NOMO-1 treated with dmso at 0.1 percent for 144 hours (cell line): ENCODE measurements around the gene DLGAP1.

ENCODE experiments used
- DNase-seq: peaks from one replicate; lab custom pipeline; 2025; ENCODE audit not compliant: unreplicated experiment; lab: John Stamatoyannopoulos, UW

DLGAP1 gene

GRCh38 chr18:3952031-3952430, 503.1 kb downstream of the DLGAP1 start:
- DNase-seq = no peak

DNA sequence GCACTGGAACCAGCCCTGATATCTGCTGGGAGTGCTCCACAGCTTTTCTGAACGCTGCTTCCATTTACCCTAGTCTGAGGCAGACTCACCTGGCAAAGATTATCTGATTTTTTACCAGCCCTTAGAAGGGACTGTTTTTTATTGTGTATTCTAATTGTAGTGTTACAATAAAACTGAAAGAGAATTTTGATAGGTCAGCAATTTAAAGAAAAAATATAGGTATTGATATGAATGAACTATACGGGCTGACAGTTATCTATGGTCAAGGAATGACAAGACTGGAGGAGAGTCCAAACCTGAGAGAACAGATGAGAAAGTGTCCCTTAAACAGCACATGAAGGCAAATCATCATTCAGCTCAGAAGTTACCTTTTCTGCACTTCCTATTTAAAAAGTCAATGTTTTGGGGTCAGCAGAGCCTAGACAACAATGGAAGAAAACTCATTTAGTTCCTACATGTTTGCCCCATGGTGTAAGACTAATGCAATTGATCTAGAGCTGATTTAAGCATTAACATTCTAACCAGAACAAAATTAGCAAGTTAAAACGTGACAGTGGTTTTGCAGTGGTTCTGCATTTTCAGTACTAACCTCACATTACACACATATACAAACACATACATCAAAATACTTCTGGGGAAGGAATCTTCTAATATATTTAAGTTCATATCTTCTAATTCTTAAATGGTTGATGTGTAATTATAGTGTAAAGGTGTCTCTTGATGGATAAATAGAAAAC, 504.3 kb downstream of the DLGAP1 start:
- no peak for DNase-seq

DNA sequence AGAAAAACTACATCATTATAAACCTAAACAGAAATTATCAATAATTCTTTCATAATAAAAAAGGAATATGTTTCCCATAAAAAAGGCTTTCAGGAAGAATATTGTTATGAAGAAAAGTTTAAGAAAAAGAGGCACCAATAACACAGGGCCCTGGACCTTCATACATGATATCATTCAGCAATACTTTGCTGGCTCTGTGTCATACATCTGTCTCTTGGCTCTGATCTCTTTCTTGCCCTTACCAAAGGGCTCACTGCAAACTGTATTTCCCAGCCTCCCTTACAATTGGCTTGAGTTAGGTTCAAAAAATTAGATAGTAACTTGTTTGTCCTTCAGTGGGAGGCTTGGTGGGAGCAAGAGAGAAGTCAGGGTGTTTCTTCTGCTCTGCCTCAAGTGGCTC, 506.1 kb downstream of the DLGAP1 start:
- no peak for DNase-seq

GRCh38 chr18:3947383-3947782, 507.7 kb downstream of the DLGAP1 start:
- no peak for DNase-seq

DNA sequence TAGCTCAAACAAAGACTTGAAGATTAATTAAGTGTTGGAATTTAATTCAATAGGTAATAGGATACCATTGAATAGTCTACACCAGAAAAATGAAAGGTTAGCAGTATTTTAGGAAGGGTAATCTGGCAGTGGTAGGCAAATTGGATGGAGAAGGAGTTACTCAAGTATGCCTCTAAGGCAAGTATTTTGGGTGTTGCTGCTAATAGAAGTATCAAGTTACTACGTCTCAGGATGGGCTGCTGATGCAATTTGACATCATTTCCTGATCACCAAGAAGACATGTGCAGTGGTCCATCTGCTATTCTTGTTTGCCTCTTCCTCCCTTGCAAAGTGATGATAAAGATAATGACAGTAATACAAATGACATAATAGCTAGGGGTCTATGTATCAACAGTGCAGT, 519.8 kb downstream of the DLGAP1 start:
- no peak for DNase-seq

DNA sequence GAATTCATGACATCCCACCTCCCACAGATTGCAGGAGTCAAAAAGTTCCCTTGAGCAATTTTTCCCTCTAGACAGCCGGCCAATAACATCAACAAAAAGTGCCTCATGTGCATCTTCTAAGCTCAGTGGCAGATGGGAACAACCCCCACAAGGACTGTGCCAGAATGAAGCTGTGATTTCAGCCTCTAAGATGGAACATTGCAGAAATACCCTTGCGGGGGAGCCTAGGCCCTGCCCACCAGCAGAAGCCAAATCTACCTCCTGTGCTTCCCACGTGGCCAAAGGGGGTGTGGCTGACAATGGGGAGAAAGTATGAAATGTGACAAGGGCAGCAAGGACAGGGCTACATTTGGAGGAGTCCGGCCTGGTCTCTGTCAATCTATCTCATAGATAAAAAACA, 522.8 kb downstream of the DLGAP1 start:
- no peak for DNase-seq

- no peak for DNase-seq
Measured at GRCh38 chr18:3931542-3932112, 523.5 kb downstream of the DLGAP1 start.

DNA sequence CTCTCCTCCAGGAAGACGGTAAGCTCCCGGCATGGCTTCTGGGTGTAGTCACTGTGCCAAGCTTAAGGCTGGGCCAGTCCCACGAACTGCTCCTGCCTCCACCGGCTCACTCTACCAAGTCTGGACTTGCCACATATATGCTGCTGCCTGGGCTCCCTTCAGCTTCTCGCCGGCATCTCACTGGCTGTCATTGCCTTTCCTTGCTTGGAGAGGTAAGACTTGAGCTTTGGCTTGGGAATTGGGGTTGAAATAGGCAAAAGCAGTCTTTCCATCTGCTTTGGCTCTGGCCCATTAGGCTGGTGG, 524.1 kb downstream of the DLGAP1 start:
- no peak for DNase-seq

DNA sequence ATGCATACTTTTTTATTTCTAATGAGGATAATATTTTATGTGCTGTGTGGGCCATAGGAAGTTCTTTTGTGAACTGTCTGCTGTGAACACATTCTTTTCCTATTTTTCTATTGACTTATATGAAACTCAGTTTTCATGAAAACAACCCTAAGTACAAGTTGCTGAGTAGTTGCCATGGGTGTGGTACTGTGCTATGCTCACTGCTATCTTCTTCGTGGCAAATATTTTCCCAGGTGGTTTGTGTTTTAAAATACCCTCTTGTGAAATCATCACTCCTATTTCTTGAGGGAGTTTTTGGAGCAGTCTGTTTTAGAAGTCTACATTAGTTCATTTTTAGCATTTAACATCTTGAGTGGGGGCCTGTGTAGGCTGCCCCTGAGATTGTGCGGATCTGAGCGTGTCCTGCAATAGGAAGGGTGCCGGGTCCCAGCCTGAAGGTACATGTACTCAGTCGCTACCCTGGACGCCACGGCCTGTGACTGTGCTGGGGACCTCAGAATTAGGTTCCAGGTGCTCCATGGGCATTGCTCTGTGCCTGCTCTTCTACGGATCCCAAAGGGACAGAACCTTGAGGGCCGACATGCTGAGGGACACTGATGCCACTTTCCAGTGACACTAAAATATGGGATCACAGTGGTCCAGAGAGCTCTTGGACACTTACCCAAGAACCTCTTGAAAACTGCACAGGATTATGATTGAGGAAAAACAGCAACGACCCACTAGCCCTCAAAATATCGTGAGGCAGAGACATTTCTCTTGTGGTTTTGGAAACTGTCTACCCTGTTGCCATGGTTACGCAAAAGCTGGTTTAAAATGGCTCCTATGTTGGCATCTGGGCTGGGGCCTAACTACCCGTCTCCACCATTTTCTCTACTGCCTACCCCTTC, 524.7 kb downstream of the DLGAP1 start:
- no peak for DNase-seq

DNA sequence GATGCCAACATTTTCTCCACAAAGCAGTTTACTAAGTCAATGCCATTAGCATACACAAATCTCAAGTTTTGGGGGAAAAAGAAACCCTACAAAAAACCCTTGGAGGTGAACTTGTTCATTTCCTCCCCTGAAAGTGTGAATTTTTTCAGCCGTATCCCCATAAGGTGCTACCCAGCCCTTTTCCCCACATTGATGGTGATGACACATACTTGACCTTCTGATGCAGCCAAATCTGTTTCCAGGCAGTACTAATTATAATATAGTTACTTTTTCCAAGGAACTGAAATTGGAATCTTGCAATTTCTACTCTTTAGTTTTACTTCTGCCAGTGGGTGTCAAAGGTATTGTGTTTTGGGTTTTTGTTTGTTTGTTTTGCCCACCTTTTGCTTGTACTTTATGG, 530.7 kb downstream of the DLGAP1 start:
- no peak for DNase-seq

DNA sequence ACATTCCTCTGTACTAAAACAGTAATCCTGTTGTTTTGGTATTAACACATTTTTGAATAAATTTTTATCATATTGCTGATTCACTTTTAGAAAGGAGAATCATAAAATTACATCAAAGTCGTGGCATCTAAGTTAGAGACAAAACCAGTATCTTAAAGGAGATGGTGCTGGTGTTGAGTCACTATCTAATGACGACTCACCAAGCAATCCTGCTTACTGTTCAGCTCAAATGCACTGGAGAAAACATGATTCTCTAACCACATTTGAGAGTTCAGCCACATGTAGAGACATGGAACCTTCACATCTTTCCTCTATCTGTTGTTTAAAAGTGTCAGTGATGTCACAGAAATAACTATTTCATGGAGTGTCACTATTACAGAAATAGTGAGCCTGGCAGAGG, 531.4 kb downstream of the DLGAP1 start:
- no peak for DNase-seq

DNA sequence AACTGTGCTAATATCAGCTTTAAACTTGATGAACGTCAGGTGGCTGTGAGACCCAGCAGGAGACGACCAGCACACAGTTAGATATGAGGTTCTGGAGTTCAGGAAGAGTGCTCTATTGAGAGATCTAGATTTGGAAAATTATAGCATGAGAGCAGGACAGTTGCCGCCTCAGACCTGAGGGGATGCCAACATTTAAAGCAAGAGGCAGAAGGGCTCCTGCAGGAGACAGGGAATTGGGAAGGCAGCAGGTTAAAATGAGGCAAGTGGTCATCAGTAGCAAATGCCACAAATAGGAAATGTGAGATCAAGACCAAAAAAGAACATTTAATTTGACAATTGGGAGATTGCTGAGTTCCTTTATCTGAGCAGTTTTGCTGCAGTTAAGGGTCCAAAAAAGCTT, 533.3 kb downstream of the DLGAP1 start:
- no peak for DNase-seq

GRCh38 chr18:3920832-3921231, 534.3 kb downstream of the DLGAP1 start:
- DNase-seq = no peak

GRCh38 chr18:3919396-3920061, 535.6 kb downstream of the DLGAP1 start:
- no peak for DNase-seq

GRCh38 chr18:3916082-3916481, 539.0 kb downstream of the DLGAP1 start:
- no peak for DNase-seq

DNA sequence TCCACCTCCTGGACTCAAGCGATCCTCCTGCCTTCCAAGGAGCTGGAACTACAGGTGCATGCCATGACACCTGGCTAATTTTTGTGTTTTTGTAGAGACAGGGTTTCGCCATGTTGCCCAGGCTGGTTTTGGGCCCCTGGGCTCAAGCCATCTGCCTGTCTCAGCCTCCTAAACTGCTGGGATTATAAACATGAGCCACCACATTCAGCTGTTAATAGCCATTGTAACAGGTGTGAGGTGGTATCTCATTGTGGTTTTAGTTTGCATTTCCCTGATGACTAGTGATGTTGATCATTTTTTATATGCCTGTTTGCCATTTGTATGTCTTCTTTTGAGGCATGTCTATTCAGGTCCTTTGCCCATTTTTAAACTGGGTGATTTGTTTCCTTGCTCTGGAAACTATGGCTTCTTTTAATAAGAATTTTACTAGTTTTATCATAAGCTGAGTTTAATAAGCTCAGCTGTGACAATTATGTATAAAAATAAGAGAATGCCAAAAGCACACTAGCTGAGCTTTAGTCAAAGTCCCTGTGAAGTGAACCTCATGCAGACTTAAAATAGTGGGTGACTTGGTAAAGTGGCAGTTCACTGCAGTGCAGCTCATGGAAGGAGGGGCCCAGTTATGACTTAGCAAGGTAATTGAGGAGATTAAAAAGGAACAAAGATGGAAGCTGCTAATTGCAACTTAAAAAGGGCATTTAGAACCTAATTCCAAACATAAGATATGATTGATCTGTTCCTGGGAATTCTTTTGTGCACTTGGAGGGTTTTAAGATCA, 540.1 kb downstream of the DLGAP1 start:
- DNase-seq = no peak

GRCh38 chr18:3914109-3914508, 541.0 kb downstream of the DLGAP1 start:
- no peak for DNase-seq

- no peak for DNase-seq
Measured at GRCh38 chr18:3912705-3913104, 542.4 kb downstream of the DLGAP1 start.

DNA sequence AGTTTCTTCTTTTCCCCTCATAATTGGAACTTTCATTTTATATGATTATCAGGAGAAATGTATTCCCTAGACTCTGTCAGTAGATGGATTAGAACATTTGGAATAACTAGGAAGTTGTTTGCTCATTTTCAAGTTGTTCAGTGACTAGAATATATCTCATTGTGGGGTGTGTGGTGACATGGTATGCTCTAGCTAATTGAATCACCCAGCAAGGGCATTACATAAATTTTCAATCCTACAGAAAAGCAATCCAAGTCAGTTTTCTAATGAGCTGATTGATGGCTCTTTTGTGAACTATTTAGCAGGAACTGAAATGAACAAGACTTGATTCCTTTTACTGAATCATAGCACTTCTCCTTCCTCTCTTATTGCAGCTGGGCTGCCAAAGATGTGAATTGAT, 543.7 kb downstream of the DLGAP1 start:
- no peak for DNase-seq

- no peak for DNase-seq
Measured at GRCh38 chr18:3910512-3910911, 544.6 kb downstream of the DLGAP1 start.

DNA sequence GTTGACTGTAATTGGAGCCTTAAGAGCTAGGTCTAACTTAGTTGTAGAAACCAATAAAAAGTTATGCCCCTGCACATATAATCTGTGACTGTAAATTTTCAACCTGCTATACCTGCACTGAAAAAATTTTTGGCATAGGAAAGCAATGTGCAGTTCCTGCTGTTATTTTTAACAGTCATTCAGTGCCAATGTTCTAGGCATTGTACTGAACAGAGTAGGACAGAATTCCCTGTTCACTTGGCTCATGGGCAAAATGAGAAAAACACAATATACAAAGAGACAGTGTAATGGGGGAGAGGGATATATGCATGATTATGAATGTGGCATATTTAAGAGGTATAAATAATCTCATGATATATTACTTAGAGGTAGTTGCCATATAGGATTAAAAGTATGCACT, 547.2 kb downstream of the DLGAP1 start:
- DNase-seq = no peak
